Activated gamma-delta T cell treated with anti-CD3 and anti-CD28 coated beads, Interleukin-2, amount 50 U/mL, for 16 hours (primary cell): ENCODE measurements around the gene WDFY3.

Source experiments
- DNase-seq: peaks from one replicate; pipeline ENCODE4 v3.0.0-alpha.2; 2020; ENCODE audit warnings: low read depth

The WDFY3 gene

DNA sequence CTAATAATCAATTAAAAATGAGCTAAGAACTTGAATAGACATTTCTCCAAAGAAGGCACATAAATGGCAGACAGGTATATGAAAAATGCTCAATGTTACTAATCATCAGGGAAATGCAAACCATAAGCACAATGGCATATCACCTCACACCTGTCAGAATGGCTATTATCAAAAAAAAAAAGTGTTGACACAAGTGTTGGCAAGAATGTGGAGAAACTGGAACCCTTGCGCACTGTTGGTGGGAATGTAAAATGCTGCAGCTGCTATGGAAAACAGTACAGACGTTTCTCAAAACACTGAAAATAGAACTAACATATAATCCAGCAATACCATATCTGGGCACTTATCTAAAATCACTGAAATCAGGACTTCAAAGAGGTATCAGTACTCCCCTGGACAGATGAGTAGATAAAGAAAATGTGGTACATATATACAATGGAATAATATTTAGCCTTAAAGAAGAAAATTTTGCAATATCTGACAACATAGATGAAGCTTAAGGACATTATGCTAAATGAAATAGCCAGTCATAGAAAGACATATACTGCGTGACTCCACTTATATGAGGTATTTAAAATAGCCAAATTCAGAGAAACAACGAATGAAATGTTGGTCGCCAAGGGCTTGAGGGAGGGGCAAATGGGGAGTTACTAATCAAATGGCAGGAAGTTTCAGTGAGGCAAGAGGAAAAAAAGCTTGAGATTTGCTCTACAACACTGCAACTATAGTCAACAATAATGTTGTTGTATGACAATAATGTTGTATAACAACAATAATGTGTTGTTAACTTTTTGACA, 175.5 kb downstream of the WDFY3 start:
- no peak for DNase-seq

DNA sequence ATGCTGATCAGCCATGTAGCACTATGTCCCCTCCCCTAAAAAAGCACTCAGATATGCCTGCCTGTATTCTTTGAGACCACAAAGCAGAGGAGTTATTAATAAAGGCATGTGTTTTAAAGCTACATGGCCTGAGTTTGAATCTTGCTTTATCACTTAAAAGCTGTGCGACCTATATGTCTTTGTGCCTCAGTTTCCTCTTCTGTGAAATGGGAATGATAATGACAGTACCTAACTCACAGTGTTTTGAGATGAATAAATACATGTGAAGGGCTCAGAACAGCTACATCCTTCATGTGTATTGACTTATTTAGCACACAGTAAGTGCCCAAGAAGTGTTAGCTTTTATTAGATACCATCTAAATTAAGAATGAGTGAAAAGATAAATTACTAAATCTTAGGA, 180.0 kb downstream of the WDFY3 start:
- DNase-seq: no peak

DNA sequence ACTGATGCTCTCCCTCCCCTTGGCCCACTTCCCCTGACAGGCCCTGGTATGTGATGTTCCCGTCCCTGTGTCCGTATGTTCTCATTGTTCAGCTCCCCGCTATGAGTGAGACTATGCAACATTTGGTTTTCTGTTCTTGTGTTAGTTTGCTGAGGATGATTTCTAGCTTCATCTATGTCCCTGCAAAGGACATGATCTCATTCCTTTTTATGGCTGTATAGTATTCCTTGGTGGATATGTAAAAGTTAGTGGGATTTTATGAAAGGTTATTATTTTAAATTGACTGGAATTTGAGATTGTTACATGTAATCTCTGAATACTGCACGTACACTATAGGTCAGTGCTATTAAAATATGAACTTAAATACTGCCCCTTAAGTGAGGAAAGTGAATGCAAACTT, 184.0 kb downstream of the WDFY3 start:
- DNase-seq: no peak

DNA sequence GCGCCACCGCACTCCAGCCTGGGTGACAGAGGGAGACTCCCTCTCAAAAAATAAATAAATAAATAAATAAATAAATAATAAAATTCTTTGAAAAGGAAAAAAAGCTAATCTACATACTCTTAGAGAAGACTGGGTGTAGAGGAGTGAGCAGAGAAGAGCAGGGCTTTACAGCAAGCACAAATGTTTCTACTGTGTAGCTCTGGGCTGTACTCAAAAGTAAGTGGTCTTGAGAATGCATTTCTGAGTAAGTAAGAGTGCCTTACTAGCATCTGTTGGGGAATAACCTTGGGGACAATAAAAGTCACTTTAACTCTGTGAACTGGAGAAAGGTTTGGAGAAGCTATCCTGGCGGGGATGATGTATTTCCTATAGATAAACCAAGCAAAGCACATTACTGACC, 185.8 kb downstream of the WDFY3 start:
- DNase-seq: no peak

DNA sequence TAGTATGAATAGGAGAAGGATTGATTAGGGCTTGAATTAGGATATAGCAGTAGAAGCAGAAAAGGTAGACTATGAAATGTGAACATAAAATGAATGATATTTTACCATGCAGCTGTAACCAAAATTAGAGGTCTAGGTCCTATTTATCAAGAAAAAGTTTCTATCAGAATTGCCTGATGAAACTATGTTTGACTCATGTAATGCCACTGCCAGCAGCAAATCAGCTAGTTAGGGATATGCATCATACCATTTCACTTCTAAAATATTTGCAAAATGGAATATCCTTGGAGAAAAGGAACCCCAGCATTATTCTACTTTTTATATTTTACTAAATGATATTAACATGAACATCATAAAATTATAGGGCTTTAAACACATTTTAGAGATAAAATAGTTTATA, 188.4 kb downstream of the WDFY3 start:
- no peak for DNase-seq

DNA sequence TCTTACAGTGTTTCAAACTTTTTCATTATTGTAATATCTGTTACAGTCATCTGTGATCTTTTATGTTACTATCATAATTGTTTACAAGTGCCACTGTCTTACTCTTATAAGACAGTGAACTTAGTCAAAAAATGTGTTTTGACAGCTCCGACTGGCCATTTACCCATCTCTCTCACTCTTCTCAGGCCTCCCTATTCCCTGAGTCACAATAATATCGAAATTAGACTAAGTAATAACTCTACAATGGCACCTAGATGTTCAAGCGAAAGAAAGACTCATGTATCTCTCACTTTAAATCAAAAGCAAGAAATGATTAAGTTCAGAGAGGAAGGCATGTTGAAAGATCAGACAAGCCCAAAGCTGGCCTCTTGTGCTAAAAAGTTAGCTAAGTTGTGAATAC, 199.3 kb downstream of the WDFY3 start:
- DNase-seq: no peak

DNA sequence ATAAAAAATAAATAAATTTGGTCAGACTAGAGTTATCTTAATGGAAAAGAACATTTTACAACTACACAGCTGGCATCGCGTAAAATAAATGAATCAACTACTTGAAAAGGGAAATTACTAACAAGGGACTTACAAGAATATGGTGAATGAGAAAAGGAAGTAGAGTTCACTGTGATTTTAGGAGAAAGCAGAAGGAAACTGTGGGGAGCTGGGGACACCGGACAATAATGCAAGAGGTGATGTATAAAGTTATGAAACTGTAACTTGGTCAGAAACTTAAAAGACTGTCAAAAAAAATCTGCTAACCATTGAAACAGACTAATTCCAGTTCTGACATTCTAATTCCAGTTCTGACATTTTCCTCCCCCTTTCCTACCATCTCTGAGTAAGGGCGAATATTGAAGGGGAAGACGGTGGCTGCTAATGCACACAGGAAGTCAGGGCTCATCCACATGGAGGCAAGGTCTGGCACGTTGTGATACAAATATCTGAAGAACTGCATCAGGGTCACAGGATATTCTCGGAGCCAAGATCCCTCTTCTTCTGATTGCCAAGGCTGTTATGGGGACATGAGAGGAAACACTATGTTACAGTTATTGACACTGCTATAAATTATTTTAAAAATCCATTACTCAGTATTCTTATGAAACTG, 213.0 kb downstream of the WDFY3 start:
- DNase-seq: no peak

DNA sequence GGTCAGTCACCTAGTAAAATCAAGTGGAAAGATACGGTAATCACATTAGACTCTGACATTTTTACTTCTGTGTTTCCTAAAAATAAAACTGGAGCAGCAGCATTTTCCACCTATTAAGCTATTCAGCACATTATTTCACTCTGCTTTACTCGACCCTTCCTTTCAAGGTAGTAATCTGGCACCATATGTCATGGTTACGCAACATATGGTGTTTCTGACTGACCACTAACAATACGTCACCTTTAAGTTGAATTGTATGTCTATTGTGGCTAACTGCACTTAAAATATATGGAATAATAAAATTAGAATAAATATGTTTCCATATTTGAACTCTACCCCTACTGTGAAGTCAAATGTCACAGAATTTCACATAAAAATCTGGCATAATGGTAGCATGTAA, 214.8 kb downstream of the WDFY3 start:
- DNase-seq: no peak

DNA sequence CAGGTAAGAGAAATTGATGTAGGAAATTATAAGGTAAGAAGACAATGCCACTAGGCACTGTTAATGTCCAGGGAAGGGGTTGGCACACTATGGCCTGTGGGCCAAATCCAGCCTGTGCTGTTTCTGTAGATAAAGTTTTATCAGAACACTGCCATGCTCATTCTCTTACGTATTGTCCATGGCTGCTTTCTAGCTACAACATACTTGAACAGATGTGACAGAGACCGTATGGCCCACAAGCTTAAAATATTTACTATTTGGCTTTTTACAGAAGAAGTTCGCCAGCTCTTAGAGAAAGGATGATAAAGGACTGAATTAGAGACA, 215.6 kb downstream of the WDFY3 start:
- DNase-seq: no peak

DNA sequence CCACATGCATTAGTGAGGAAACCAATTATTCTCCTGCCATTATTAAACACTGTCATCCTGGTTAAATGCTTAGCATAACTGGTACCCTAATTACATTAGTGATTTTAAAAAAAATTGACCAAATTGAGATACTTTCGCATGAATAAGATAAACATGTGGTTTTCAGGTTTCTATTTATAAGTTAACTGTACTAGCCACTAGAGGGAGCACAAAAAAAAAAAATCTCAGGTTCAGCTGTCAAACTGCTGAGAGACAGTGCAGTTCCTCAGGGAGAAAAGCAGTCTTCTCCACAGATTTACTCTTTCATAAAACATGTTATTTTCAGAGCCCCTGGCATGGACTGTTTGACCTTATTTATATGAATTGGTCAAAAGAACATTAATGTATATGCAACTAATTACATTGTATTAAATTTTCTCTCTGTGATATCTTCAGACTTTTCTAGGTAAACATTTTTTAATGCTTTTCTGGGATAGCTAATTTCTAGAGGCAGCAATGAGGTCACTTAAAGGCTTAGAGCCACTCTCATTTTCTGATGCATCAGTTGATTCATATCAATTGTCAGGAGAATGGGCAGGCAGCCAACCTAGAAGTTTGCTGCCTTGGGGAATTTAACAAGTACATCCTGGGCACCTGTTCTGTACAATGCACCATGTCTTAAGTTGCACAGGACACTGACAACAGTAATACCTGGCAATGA, 216.1 kb downstream of the WDFY3 start:
- DNase-seq: no peak

DNA sequence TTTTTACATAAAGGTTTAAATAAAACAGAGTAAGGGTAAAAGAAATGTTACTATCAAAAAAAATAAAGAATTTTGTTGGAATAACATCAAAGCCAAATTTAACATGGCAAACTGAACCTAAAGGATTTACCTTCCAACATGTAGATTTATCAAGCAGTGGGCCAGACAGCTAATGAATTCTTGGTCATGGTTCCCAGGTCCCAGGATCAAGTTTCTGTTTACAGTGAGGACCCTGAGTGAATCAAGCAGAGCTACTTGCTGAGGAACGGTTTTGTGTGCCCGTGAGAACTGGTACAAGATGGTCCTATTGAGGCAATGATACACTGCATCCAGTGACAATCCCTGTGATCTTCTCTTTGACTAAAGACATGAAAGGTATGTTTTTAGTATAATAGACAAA, 226.4 kb downstream of the WDFY3 start:
- DNase-seq: no peak

DNA sequence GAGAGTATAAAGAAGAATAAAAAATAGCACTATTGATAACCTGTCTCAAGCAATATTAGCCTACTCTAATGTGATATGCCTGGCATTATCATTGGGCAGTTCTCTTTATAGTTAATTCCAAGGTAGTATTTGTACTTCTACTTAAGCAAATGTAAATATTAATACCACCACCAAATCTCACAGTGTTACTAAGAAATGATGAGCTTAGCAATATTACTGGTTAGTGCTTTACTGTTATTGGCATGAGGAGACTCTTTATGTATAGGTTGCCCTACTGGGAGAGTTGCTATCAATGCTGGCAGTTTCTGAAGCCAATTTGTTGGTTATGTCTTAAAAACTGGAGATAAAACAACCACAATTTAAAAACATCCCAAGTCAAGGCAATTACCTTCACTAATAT, 227.9 kb downstream of the WDFY3 start:
- DNase-seq: no peak

DNA sequence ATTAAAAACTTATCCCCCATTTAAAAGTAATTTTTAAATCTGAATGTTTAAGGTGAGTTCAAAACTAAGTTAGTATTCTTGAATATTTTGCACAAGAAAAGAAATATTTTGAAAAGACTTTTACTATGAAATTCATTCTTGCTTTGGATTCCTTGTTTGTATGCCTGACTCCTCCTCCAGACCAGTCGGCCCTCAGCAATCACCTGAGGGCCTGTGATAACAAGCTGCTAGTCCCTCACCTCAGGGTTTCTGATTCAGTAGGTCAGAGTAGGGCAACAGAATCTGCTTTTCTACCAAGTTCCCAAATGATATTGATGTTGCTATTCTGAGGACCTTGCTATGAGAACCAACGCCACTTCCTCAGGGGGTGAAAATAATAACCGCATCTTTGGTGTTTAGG, 228.8 kb downstream of the WDFY3 start:
- DNase-seq: no peak

DNA sequence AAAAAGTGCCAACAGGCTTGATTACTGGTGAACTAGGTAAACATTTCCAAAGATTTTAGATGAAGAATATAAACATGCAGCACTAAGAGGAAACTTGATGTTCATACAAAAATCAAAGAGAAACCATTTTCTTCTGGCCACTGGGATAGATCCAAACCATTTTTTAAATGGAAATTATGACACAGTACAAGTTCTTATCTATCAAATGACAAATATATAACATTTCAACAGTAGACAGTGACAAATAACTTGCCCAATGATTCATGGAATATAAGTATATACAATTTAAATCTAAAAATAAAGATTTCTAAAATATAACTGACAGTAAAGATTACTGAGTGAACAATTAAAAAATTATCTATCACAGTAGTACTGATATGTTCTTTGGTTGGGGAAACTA, 232.5 kb downstream of the WDFY3 start:
- DNase-seq: no peak

DNA sequence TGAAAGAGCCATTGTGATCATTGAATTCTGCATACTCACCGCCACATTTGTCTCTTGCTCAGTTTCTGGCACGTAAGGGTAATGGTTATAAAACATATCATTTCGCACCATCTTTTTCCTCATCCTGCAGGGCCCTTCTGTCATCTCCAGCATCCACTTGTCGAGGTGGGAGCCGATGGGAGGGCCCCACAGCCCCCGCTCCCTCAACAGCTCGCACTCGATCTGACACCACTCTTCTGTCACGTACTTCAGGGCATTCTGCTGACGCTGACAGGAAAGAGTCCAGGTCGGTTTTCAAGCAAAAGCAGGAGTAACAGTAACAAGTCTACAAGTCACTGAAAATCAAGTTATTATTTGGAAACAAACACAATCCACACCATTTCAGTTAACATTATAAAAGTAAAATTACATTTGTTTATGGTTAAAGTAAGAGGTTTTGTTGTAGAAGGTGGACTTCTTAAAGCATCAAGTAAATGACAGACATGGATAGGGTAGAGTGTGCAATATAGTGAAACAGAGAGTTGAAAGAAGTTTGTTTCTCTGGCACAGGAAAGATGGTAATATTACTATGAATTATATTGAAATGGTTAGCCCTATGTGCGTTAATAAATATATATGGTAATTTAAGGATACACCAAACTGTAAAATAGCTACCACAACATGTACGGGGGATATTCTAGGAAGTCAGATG, 233.0 kb downstream of the WDFY3 start:
- no peak for DNase-seq

DNA sequence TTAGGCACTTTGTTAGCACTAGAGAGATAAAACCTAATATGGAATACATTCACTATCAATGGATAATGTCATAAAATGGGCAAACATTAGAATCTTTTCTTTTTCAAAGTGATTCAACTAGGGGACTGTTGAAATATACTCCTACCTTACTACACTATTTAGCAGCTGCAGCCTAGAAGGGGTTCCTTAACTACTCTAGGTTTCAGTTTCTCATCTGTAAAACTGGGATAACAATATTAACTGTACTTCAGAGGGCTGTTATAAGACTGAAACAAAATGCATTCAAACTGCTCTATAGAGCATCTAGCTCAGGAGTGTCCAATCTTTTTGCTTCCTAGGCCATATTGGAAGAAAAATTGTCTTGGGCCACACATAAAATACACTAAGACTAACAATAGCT, 236.1 kb downstream of the WDFY3 start:
- DNase-seq: no peak

DNA sequence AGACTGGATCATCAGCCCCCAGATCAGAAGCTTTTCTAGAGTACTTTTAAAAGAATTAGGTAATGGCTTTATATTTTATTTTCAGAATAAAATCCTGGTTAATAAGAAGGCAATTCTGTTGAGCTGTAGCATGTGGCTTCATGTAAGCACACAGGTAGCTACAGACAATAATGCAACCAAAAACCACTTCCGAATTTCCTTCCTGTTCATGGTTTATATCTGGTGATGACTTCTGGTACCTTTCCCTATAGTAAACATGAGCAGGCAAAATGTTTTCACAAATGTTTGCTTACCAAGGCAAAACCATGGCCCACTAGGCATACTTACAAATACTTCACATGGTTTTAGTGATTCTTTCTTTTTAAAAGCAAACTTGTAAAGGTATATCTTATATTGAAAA, 239.0 kb downstream of the WDFY3 start:
- no peak for DNase-seq

DNA sequence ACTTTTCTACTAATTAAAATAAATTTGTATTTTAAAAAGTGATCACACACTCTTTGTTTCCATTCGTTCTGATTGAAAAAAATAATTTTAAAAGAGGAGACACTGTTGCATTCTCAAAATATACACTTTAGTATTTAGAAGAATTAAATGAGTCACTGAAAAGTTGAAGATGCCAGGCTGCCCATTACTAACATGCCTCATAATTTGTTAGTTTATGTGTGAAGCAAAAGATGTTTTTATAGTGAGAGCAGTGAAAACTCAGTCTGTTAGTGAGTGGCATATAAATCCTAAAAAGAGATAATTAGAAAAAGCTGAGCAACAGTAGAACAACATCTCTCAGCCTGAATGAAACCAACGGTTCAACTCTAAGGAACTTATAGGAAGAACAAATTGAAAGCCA, 240.1 kb downstream of the WDFY3 start:
- no peak for DNase-seq

DNA sequence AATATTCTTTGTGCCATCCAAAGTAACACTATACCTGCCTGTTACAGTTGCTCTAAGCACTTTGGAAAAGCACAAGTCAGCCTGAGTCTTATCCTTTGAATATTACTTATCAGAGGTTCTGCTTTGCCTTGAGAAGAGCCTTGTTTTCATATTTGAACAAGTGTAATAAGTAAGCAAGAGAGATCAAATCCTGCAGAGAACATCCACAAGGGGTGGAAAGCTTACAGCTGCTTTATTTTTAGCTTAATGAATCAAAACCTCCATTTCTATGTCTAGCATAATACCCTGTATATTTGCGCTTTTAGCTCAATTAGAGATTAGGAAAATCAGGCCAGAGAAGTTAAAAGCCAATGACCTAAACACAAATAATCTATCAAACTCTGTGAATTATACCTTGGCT, 243.8 kb downstream of the WDFY3 start:
- no peak for DNase-seq

DNA sequence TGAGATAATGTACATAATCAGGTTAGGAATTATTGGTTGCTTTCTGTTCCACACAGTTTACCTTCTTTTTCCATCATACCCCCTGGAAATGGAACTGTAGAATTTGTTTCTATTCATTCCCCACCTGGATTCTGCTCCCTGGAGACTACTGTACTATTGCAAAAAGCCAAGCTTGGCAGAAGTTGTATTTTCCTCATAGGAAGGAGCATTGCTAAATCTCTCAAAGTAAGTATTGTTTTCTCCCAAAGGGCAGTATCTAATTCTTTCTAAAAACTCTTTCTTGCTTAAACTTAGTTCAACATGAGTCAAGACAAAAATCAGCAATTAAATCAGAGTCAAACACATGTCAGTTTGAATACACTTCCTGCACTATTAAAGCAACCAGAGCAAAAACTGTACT, 247.4 kb downstream of the WDFY3 start:
- DNase-seq: no peak

DNA sequence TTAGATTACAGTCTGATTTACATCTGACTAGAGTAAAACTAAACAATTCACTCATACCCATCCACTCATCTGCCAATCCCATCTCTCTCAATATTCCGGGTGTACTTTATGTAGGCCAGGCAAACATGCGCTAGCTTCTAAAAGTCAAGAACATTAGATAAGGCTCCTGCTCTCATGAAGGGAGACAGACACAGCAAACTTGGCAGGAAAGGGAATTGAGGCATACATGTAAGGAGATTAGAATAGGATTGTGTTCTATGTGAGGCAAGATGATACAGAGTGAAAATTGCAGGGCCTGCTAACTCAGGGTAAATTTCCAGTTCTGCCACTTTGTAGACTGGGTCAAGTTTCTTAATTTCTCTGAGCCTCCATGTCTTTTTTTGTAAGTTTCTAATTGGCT, 247.8 kb downstream of the WDFY3 start:
- DNase-seq: no peak

DNA sequence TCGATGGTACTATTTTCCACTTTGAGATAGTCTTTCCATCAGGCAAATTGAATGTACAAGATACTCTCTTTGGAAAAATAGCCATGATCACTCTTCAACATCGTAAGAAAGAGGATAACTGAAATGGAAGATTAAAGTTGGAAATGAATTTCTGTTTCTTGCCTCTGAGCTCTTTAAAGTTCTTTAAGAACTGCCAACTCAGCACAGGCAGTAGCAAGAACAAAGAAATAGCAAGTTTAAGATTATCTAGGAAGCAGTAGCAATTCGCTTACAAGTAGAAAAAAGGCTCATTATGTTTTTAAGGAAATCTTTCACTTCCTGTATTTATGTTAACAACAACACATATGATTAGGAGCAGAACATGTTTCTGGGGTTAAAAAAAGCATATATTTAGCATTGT, 255.9 kb downstream of the WDFY3 start:
- DNase-seq: no peak
